H1 (cell line): ENCODE results near the gene DNAH10. TPM values are rescaled to one million over a fixed set of nuclear protein-coding genes. Genes with fewer than 3 reads are reported as not detected.

Experiments used
- CHD1 ChIP-seq: IDR thresholded peaks from 2 replicates; pipeline ENCODE4 v1.6.1; 2012; ENCODE audit warnings: low read depth, low read length, improper control_type of control experiment
- KDM5A ChIP-seq: fragments of 200-600 bp; IDR thresholded peaks from 2 replicates; pipeline ENCODE4 v1.7.1; 2012; ENCODE audit warnings: mild to moderate bottlenecking, low read length, inconsistent platforms, mixed read lengths
- NRF1 ChIP-seq: IDR thresholded peaks from 2 replicates; pipeline ENCODE4 v1.6.1; 2011; ENCODE audit warnings: mild to moderate bottlenecking, low read depth, low read length, improper control_type of control experiment
- POLR2AphosphoS5 ChIP-seq: IDR thresholded peaks from 2 replicates; pipeline ENCODE4 v1.6.1; 2011; ENCODE audit warnings: low read depth, low read length
- YY1 ChIP-seq: IDR thresholded peaks from 2 replicates; pipeline ENCODE4 v1.6.1; 2011; ENCODE audit warnings: low read depth, mild to moderate bottlenecking, low read length
- polyA plus RNA-seq, 7 experiments: library from polyadenylated mRNA; depleted of rRNA in 3 of 7; stranded (reverse) in 5 of 7; unstranded in 2 of 7; fragments of >200 nt in 5 of 7; fragments of 200-250 nt in 2 of 7; gene quantifications; 1 replicate in 5 of 7; 2 replicates in 1 of 7; 4 replicates in 1 of 7; pipeline versions ENCODE4 v1.2.1 to v1.2.3, GENCODE V29; 2011 to 2013; ENCODE audit warnings: missing spikeins in 2 of 7, mixed read lengths in 2 of 7
- total RNA-seq: library from RNA; stranded (reverse); fragmentation: NEBNext Ultra II Directional; extraction: Animal tissue kit (Norgen Biotek cat#: 25700); gene quantifications from 2 replicates; pipeline ENCODE4 v1.2.1, GENCODE V29; 2021
- TF ChIP-seq, protein P1 (sequence below): fragments of 300-600 bp; sonication (generic); IDR thresholded peaks from 2 replicates; pipeline ENCODE4 v1.7.1; 2012; ENCODE audit warnings: low read length, moderate library complexity, mild to moderate bottlenecking, inconsistent platforms; ENCODE audit not compliant: insufficient replicate concordance
- TF ChIP-seq, protein P2 (sequence below): IDR thresholded peaks from 2 replicates; pipeline ENCODE4 v1.6.1; 2012; ENCODE audit warnings: inconsistent platforms
- TF ChIP-seq, protein P3 (sequence below): IDR thresholded peaks from 2 replicates; pipeline ENCODE4 v1.6.1; 2012; ENCODE audit warnings: inconsistent platforms
- TF ChIP-seq, protein P4 (sequence below), 3 experiments: IDR thresholded peaks; 1 replicate in 2 of 3; 2 replicates in 1 of 3; pipeline versions ENCODE4 v1.5.1 to v1.6.1; 2011; ENCODE audit warnings: low read length in 3 of 3, mild to moderate bottlenecking in 3 of 3, inconsistent platforms in 2 of 3, low read depth in 1 of 3, moderate library complexity in 1 of 3; ENCODE audit not compliant: insufficient read depth in 1 of 3; ENCODE audit errors: control extremely low read depth in 1 of 3

Gene DNAH10
- total and polyA plus RNA-seq, 2 of the 8 experiments (the other 6 are each of a cell fraction or from before 2014, with no cell fraction given) = 0.02 to 0.24 TPM

DNA sequence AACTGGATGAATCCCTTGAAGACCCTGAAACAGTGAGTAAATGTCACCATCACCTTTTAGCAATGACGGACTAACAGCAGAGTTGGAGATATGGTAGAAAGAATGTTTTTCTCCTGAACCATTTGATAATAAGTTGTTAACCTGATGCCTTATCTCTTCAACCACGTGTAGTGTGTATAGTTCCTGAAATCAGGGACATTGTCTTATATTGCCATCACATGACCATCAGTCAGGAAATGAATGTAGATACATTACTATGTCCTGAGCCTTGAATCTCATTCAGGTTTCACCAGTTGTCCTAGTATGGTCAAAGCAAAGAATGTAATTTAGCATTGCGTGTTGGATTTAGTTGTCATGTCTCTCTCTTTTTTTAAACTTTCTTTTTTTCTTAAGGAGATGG, 34.2 kb upstream of the DNAH10 start (continued):
- TF ChIP-seq, protein P1, sequence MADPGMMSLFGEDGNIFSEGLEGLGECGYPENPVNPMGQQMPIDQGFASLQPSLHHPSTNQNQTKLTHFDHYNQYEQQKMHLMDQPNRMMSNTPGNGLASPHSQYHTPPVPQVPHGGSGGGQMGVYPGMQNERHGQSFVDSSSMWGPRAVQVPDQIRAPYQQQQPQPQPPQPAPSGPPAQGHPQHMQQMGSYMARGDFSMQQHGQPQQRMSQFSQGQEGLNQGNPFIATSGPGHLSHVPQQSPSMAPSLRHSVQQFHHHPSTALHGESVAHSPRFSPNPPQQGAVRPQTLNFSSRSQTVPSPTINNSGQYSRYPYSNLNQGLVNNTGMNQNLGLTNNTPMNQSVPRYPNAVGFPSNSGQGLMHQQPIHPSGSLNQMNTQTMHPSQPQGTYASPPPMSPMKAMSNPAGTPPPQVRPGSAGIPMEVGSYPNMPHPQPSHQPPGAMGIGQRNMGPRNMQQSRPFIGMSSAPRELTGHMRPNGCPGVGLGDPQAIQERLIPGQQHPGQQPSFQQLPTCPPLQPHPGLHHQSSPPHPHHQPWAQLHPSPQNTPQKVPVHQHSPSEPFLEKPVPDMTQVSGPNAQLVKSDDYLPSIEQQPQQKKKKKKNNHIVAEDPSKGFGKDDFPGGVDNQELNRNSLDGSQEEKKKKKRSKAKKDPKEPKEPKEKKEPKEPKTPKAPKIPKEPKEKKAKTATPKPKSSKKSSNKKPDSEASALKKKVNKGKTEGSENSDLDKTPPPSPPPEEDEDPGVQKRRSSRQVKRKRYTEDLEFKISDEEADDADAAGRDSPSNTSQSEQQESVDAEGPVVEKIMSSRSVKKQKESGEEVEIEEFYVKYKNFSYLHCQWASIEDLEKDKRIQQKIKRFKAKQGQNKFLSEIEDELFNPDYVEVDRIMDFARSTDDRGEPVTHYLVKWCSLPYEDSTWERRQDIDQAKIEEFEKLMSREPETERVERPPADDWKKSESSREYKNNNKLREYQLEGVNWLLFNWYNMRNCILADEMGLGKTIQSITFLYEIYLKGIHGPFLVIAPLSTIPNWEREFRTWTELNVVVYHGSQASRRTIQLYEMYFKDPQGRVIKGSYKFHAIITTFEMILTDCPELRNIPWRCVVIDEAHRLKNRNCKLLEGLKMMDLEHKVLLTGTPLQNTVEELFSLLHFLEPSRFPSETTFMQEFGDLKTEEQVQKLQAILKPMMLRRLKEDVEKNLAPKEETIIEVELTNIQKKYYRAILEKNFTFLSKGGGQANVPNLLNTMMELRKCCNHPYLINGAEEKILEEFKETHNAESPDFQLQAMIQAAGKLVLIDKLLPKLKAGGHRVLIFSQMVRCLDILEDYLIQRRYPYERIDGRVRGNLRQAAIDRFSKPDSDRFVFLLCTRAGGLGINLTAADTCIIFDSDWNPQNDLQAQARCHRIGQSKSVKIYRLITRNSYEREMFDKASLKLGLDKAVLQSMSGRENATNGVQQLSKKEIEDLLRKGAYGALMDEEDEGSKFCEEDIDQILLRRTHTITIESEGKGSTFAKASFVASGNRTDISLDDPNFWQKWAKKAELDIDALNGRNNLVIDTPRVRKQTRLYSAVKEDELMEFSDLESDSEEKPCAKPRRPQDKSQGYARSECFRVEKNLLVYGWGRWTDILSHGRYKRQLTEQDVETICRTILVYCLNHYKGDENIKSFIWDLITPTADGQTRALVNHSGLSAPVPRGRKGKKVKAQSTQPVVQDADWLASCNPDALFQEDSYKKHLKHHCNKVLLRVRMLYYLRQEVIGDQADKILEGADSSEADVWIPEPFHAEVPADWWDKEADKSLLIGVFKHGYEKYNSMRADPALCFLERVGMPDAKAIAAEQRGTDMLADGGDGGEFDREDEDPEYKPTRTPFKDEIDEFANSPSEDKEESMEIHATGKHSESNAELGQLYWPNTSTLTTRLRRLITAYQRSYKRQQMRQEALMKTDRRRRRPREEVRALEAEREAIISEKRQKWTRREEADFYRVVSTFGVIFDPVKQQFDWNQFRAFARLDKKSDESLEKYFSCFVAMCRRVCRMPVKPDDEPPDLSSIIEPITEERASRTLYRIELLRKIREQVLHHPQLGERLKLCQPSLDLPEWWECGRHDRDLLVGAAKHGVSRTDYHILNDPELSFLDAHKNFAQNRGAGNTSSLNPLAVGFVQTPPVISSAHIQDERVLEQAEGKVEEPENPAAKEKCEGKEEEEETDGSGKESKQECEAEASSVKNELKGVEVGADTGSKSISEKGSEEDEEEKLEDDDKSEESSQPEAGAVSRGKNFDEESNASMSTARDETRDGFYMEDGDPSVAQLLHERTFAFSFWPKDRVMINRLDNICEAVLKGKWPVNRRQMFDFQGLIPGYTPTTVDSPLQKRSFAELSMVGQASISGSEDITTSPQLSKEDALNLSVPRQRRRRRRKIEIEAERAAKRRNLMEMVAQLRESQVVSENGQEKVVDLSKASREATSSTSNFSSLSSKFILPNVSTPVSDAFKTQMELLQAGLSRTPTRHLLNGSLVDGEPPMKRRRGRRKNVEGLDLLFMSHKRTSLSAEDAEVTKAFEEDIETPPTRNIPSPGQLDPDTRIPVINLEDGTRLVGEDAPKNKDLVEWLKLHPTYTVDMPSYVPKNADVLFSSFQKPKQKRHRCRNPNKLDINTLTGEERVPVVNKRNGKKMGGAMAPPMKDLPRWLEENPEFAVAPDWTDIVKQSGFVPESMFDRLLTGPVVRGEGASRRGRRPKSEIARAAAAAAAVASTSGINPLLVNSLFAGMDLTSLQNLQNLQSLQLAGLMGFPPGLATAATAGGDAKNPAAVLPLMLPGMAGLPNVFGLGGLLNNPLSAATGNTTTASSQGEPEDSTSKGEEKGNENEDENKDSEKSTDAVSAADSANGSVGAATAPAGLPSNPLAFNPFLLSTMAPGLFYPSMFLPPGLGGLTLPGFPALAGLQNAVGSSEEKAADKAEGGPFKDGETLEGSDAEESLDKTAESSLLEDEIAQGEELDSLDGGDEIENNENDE = no peak
- no peak for TF ChIP-seq KDM5A
- TF ChIP-seq CHD1 = no peak
- TF ChIP-seq YY1 = no peak
- TF ChIP-seq POLR2AphosphoS5 = no peak
- TF ChIP-seq, protein P2, sequence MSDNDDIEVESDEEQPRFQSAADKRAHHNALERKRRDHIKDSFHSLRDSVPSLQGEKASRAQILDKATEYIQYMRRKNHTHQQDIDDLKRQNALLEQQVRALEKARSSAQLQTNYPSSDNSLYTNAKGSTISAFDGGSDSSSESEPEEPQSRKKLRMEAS = no peak
- no peak for TF ChIP-seq NRF1
- TF ChIP-seq, protein P3, sequence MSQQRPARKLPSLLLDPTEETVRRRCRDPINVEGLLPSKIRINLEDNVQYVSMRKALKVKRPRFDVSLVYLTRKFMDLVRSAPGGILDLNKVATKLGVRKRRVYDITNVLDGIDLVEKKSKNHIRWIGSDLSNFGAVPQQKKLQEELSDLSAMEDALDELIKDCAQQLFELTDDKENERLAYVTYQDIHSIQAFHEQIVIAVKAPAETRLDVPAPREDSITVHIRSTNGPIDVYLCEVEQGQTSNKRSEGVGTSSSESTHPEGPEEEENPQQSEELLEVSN = no peak
- TF ChIP-seq, protein P4, sequence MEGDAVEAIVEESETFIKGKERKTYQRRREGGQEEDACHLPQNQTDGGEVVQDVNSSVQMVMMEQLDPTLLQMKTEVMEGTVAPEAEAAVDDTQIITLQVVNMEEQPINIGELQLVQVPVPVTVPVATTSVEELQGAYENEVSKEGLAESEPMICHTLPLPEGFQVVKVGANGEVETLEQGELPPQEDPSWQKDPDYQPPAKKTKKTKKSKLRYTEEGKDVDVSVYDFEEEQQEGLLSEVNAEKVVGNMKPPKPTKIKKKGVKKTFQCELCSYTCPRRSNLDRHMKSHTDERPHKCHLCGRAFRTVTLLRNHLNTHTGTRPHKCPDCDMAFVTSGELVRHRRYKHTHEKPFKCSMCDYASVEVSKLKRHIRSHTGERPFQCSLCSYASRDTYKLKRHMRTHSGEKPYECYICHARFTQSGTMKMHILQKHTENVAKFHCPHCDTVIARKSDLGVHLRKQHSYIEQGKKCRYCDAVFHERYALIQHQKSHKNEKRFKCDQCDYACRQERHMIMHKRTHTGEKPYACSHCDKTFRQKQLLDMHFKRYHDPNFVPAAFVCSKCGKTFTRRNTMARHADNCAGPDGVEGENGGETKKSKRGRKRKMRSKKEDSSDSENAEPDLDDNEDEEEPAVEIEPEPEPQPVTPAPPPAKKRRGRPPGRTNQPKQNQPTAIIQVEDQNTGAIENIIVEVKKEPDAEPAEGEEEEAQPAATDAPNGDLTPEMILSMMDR (IDR thresholded peaks at IDR 0.05; ENCODE audit: control extremely low read depth in 1 of 3, insufficient read depth in 1 of 3, low read depth in 1 of 3, low read length in 3 of 3) = no peak
